Cardiac muscle cell (in vitro differentiated cells and primary cell): ENCODE data around the gene DYSF. TPM values are rescaled to one million over a fixed set of nuclear protein-coding genes. Genes with fewer than 3 reads are reported as not detected.
"Not testable (repeated sequence)": the region's sequence is repeated elsewhere in the genome, so short reads cannot be mapped to it uniquely, and the experiment has no call there.

Experiments
- DNase-seq, 2 donors: peaks; one replicate each; pipeline versions ENCODE4 v3.0.0 to v3.0.0-alpha.2; 2010 to 2017; ENCODE audit warnings: low read depth in 1 of 2, low spot score in 1 of 2
- H3K27ac ChIP-seq: fragments of 200-600 bp; sonication (generic); 2 replicates; pipeline ENCODE4 v1.5.1; 2016
- H3K27me3 ChIP-seq: fragments of 200-600 bp; sonication (generic); 2 replicates; pipeline ENCODE4 v1.6.0; 2016; ENCODE audit warnings: control low read depth
- H3K36me3 ChIP-seq: fragments of 200-600 bp; sonication (generic); 2 replicates; pipeline ENCODE4 v1.5.1; 2016; ENCODE audit warnings: control low read depth
- H3K4me1 ChIP-seq: fragments of 200-600 bp; sonication (generic); 2 replicates; pipeline ENCODE4 v1.8.1; 2017; ENCODE audit warnings: low read depth, mild to moderate bottlenecking, mixed run types
- H3K4me3 ChIP-seq: fragments of 200-600 bp; sonication (generic); 2 replicates; pipeline ENCODE4 v1.5.1; 2016; ENCODE audit warnings: mild to moderate bottlenecking
- H3K9me3 ChIP-seq: fragments of 200-600 bp; sonication (generic); 2 replicates; pipeline ENCODE4 v1.5.1; 2017; ENCODE audit warnings: low read depth, mild to moderate bottlenecking, control low read depth
- polyA plus RNA-seq: library from polyadenylated mRNA; unstranded; fragments of >200 nt; fragmentation: Nextera tagmentation; extraction: Ambion mirVana; gene quantifications from 2 replicates; pipeline ENCODE4 v1.2.1, GENCODE V29; 2016
- total RNA-seq: library from RNA; depleted of rRNA; stranded (reverse); fragments of >200 nt; gene quantifications from 2 replicates; pipeline ENCODE4 v1.2.3, GENCODE V29; 2016
- TF ChIP-seq, protein P1 (sequence below): IDR thresholded peaks from 2 replicates; pipeline ENCODE4 v1.5.1; 2012; ENCODE audit warnings: low read depth, mild to moderate bottlenecking, low read length

DYSF gene
- total and polyA plus RNA-seq, 2 experiments from 2014 or later: 34.6 to 57.4 TPM

DNA sequence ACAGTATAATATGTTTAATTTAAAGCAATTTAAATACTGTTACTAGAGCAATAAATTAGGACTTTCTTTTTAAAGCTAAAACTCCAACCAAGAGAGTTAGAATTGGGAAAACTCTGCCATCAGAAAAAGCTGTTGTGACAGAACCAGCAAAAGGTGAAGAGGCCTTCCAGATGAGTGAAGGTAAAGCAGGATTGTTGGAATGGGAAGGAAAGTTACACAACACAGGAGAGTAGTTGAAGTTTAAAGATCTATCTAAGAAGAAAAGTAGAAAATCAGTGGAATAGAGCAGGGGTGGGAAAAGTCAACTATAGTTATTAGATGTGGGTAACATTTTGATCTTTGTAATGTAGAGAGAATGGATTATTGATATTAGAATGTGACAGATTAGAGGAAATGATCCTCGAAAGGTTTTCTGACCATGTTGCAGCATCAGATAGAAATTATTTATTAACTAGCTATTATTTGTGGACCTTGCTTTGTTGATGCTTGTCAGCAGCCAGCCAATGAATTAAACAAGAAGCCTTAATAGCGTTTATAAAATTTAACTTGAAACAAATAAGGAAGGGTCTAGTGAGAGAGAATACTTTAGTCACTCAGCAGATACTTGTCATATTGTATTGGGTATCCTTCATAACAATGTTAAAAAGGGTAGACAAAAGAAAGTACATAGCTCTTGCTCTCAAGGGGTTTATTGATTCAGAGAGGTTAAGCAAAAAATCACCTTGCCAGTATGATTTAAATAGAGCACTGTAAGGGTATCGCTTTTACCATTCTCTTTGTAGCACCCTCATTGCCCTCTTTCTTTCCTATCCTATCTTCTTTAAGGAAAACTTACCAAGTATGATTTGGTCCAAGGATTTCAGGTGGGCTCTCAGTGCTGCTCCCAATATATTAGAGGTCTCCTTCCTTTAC, 24.6 kb upstream of the DYSF start:
- Histone ChIP-seq H3K4me3 (no peak overlapping the region), H3K4me1 (no peaks in the 10 kb centered on the region), H3K27me3 (no peaks in the 10 kb centered on the region), H3K9me3 (no peaks in the 10 kb centered on the region), H3K36me3 (peaks cover 86% of the 10 kb centered on the region), H3K27ac (no peak overlapping the region)
- no peak for DNase-seq
- TF ChIP-seq, protein P1, sequence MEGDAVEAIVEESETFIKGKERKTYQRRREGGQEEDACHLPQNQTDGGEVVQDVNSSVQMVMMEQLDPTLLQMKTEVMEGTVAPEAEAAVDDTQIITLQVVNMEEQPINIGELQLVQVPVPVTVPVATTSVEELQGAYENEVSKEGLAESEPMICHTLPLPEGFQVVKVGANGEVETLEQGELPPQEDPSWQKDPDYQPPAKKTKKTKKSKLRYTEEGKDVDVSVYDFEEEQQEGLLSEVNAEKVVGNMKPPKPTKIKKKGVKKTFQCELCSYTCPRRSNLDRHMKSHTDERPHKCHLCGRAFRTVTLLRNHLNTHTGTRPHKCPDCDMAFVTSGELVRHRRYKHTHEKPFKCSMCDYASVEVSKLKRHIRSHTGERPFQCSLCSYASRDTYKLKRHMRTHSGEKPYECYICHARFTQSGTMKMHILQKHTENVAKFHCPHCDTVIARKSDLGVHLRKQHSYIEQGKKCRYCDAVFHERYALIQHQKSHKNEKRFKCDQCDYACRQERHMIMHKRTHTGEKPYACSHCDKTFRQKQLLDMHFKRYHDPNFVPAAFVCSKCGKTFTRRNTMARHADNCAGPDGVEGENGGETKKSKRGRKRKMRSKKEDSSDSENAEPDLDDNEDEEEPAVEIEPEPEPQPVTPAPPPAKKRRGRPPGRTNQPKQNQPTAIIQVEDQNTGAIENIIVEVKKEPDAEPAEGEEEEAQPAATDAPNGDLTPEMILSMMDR: no peak

- not testable (repeated sequence) for DNase-seq, H3K4me3 ChIP-seq, H3K9me3 ChIP-seq, H3K27me3 ChIP-seq, H3K27ac ChIP-seq, H3K4me1 ChIP-seq
- H3K36me3 ChIP-seq: peaks cover 11% of the 10 kb centered on the region
Measured at GRCh38 chr2:71445142-71445541, 8.2 kb upstream of the DYSF start.

- TF ChIP-seq, protein P1: no peak
Measured at GRCh38 chr2:71446505-71446904, 6.9 kb upstream of the DYSF start.

DNA sequence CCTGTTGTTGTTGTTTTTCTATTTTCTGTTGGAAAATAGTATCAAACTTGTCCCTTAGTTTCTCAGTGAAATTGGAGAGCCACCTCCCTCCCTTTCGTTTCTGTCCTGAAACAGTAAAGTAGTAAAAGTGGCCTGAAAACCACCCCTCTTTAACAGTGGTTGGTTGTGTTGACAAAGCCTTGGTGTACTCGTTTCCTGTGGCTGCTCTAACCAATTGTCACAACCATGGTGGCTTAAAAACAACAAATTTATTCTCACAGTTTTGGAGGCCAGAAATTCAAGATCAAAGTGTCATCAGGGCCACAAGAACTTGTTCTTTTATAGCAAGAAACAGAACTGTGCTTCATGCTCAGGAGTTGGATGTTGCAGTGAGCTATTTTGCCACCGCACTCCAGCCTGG, 4.0 kb upstream of the DYSF start:
- no peak overlapping the region for H3K27ac ChIP-seq
- no peaks in the 10 kb centered on the region for H3K27me3 ChIP-seq
- H3K9me3 ChIP-seq: no peaks in the 10 kb centered on the region
- H3K4me1 ChIP-seq: peaks cover 32% of the 10 kb centered on the region
- H3K4me3 ChIP-seq: no peak overlapping the region
- DNase-seq: no peak
- H3K36me3 ChIP-seq: no peaks in the 10 kb centered on the region
- TF ChIP-seq, protein P1: no peak

More at GRCh38 chr2:71446505-71446904, 6.9 kb upstream of the DYSF start:
- DNase-seq: no peak
- H3K27me3 ChIP-seq: no peaks in the 10 kb centered on the region
- peaks cover 12% of the 10 kb centered on the region for H3K4me1 ChIP-seq
- no peak overlapping the region for H3K27ac ChIP-seq
- H3K36me3 ChIP-seq: peaks cover 9% of the 10 kb centered on the region
- no peaks in the 10 kb centered on the region for H3K9me3 ChIP-seq
- no peak overlapping the region for H3K4me3 ChIP-seq

DNA sequence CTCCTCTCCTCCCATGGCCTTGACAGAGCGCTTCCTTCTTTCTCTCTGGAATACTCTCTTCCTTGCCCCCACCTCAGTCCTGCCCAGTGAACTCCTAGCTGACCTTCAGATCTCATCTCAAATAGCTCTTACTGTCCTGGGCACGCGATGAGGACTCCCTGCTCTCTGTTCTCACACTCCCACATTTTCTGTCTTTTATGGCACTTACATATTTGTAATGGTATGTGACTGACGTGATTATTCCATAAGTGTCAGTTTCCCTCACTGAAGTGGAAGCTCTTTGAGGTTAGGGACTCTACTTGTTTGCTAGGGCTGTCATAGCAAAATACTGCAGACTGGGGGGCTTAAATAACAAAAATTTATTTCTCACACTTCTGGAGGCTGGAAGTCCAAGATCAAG, 1.7 kb upstream of the DYSF start:
- DNase-seq: no peak
- Histone ChIP-seq H3K4me3 (no peak overlapping the region), H3K9me3 (no peaks in the 10 kb centered on the region), H3K36me3 (no peaks in the 10 kb centered on the region), H3K4me1 (peaks cover 56% of the 10 kb centered on the region), H3K27ac (no peak overlapping the region), H3K27me3 (no peaks in the 10 kb centered on the region)
- TF ChIP-seq, protein P1: no peak

- H3K36me3 ChIP-seq: no peaks in the 10 kb centered on the region
- TF ChIP-seq, protein P1: peak; percentile 22
- H3K27me3 ChIP-seq: no peaks in the 10 kb centered on the region
- H3K4me1 ChIP-seq: peaks cover 62% of the 10 kb centered on the region
- DNase-seq: peak; percentile 47 to 57
- peak overlapping the region; percentile 46 for H3K4me3 ChIP-seq
- no peak overlapping the region for H3K27ac ChIP-seq
- no peaks in the 10 kb centered on the region for H3K9me3 ChIP-seq
Measured at GRCh38 chr2:71452565-71452964, 796 bp upstream of the DYSF start.
